ENCODE measurements around the gene PLEKHM2. TPM values are rescaled to one million over a fixed set of nuclear protein-coding genes. Genes with fewer than 3 reads are reported as not detected.

PLEKHM2 gene
- total and polyA plus RNA-seq, 4 donors: 32.5 to 79.2 (median 63.1) TPM

DNA sequence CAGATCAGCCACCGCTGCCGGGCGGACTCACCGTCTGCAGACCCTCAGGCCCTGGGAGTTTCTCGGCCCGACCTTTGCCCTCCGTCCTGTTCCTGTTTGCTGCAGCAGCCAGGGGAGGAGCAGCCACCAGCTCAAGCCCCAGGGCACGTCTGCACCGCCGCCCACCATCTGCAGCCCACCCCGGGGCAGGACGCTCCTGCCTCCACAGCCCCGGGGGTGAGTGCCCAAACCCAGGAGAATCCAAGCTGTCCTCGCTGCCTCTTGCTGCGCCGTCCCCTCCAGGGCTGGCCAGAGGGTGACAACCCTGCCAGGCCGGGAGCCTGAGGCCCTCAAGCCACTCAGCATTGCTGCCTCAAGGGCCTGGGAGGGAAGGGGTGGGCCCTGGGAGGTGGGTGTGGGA lies 50.8 kb downstream of the PLEKHM2 start:
- Histone ChIP-seq H3K4me1 (ENCODE audit: control insufficient read depth in 5 of 5, insufficient read depth in 5 of 5, low read length in 5 of 5) (peaks cover 0 to 14% (median 7%) of the 10 kb centered on the region in 5 donors), H3K27ac (ENCODE audit: low read depth in 1 of 2, low read length in 1 of 2) (peak overlapping the region in 1 of 2 donors; percentile 66), H3K9ac (ENCODE audit: insufficient read depth in 1 of 2, low read length in 2 of 2) (no peak overlapping the region), H3K36me3 (ENCODE audit: control insufficient read depth in 4 of 4, insufficient read depth in 4 of 4, low read length in 4 of 4) (peaks cover 0 to 45% (median 9%) of the 10 kb centered on the region in 4 donors), H3K9me3 (ENCODE audit: control insufficient read depth in 4 of 4, insufficient read depth in 3 of 4, low read length in 3 of 4) (no peaks in the 10 kb centered on the region), H3K4me3 (no peak overlapping the region), H3K27me3 (ENCODE audit: control insufficient read depth in 3 of 3, insufficient read depth in 3 of 3, low read length in 2 of 3) (no peaks in the 10 kb centered on the region)
- TF ChIP-seq, protein P1, sequence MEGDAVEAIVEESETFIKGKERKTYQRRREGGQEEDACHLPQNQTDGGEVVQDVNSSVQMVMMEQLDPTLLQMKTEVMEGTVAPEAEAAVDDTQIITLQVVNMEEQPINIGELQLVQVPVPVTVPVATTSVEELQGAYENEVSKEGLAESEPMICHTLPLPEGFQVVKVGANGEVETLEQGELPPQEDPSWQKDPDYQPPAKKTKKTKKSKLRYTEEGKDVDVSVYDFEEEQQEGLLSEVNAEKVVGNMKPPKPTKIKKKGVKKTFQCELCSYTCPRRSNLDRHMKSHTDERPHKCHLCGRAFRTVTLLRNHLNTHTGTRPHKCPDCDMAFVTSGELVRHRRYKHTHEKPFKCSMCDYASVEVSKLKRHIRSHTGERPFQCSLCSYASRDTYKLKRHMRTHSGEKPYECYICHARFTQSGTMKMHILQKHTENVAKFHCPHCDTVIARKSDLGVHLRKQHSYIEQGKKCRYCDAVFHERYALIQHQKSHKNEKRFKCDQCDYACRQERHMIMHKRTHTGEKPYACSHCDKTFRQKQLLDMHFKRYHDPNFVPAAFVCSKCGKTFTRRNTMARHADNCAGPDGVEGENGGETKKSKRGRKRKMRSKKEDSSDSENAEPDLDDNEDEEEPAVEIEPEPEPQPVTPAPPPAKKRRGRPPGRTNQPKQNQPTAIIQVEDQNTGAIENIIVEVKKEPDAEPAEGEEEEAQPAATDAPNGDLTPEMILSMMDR (IDR thresholded peaks at IDR 0.05; ENCODE audit: control extremely low read depth, extremely low read depth): no peak
- WGBS, 2 donors: 75 to 92% methylated on average over 17 of the region's 17 CpGs
- ATAC-seq (ENCODE audit: insufficient read depth, low FRiP score): no peak
- DNase-seq: no peak

DNA sequence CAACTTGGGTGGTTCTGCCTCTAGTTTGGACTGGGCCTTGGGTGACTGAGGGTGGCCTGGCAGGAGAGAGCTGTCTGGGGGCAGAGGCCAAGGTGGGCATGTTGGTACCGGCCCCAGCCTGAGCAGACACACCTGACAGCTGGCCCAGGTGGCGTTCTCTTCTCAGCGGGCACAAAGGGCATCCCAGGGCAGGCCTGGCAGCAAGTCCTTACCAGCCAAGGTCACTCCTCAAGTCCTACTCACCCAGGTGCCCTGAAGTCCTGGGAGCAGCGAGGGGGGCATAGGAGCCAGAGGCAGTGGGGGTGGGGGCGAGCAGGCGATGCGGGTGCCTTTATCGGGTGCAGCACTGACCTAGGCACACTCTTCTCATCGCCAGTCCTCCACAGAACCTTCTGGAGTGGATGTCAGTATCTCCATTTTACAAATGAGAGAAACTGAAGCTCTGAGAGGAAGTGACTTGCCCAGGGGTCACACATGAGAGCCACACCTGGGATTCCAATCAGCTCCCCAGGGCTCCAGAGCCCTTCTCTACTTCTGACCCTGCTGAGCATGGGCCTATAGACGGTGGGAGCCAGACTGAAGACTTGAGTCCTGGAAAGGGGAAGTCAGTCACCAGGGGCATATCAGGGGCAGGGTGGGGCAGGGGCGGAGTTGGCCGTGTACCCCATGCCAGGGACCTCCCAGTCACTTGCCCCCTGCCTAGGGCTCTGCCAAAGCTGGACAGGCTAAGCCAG lies 51.4 kb downstream of the PLEKHM2 start:
- ATAC-seq (ENCODE audit: insufficient read depth, low FRiP score) (no peak), DNase-seq (no peak)
- Histone ChIP-seq H3K9me3 (ENCODE audit: control insufficient read depth in 4 of 4, insufficient read depth in 3 of 4, low read length in 3 of 4) (no peaks in the 10 kb centered on the region), H3K27ac (ENCODE audit: low read depth in 1 of 2, low read length in 1 of 2) (peak overlapping the region; percentile 55 to 66), H3K9ac (ENCODE audit: insufficient read depth in 1 of 2, low read length in 2 of 2) (no peak overlapping the region), H3K4me3 (no peak overlapping the region), H3K36me3 (ENCODE audit: control insufficient read depth in 4 of 4, insufficient read depth in 4 of 4, low read length in 4 of 4) (peaks cover 0 to 43% (median 8%) of the 10 kb centered on the region in 4 donors), H3K27me3 (ENCODE audit: control insufficient read depth in 3 of 3, insufficient read depth in 3 of 3, low read length in 2 of 3) (no peaks in the 10 kb centered on the region), H3K4me1 (ENCODE audit: control insufficient read depth in 5 of 5, insufficient read depth in 5 of 5, low read length in 5 of 5) (peaks cover 0 to 14% (median 7%) of the 10 kb centered on the region in 5 donors)
- 76 to 79% methylated on average over 12 of the region's 12 CpGs for WGBS, 2 donors
- TF ChIP-seq, protein P1 (IDR thresholded peaks at IDR 0.05; ENCODE audit: control extremely low read depth, extremely low read depth): no peak

DNA sequence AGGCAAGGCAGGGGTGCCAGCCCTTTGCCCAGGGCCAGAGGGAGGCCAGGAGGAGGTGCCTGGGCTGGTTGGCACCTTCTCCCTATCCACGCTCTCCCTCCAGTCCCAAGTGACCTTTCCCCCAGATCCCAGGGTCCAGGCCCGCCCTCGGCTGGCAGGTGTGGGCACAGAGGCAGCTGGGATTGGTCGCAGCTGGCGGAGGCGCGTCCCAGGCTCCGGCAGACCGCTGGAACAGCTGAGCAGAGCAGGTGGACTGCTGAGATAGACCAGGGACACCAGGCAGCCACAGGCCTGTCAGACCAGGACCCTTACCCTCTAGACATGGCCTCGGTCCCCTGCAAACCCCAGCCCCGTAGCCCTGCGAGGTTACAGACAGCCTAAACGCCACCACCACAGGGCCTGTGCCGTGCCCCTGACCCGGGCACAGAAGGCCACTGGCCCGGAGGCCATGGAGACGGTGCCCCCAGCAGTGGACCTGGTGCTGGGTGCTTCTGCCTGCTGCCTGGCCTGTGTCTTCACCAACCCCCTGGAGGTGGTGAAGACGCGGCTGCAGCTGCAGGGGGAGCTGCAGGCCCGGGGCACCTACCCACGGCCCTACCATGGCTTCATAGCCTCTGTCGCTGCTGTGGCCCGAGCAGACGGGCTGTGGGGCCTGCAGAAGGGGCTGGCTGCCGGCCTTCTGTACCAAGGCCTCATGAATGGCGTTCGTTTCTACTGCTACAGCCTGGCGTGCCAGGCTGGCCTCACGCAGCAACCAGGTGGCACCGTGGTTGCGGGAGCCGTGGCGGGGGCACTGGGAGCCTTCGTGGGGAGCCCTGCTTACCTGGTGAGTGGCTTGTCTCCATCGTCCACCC lies 52.1 kb downstream of the PLEKHM2 start, which contains the start of gene SLC25A34:
SLC25A34 (plus strand) TSS at position 221 of the 854 bp plus-strand sequence; CDS start at position 449, 228 bp downstream.
- Histone ChIP-seq H3K4me1 (ENCODE audit: control insufficient read depth in 5 of 5, insufficient read depth in 5 of 5, low read length in 5 of 5) (peaks cover 0 to 14% (median 7%) of the 10 kb centered on the region in 5 donors), H3K36me3 (ENCODE audit: control insufficient read depth in 4 of 4, insufficient read depth in 4 of 4, low read length in 4 of 4) (peaks cover 0 to 35% (median 7%) of the 10 kb centered on the region in 4 donors), H3K27ac (ENCODE audit: low read depth in 1 of 2, low read length in 1 of 2) (peak within 1 kb of the TSS; percentile 55 to 84), H3K9ac (ENCODE audit: insufficient read depth in 1 of 2, low read length in 2 of 2) (no peak within 1 kb of the TSS), H3K27me3 (ENCODE audit: control insufficient read depth in 3 of 3, insufficient read depth in 3 of 3, low read length in 2 of 3) (no peaks in the 10 kb centered on the region), H3K9me3 (ENCODE audit: control insufficient read depth in 4 of 4, insufficient read depth in 3 of 4, low read length in 3 of 4) (no peaks in the 10 kb centered on the region), H3K4me3 (no peak within 1 kb of the TSS)
- ATAC-seq (ENCODE audit: insufficient read depth, low FRiP score) (peak; percentile 35), DNase-seq (peak in 1 of 3 donors; percentile 50)
- WGBS, 2 donors: 78 to 85% methylated on average over 34 to 35 of the region's 35 CpGs
- TF ChIP-seq, protein P1 (IDR thresholded peaks at IDR 0.05; ENCODE audit: control extremely low read depth, extremely low read depth): no peak
